Esophagus muscularis mucosa (tissue), 3 donors: ENCODE results near the gene ETV1.

Source experiments
- CTCF ChIP-seq, 3 experiments: fragments of 200-600 bp in 2 of 3; fragments of 450-650 bp in 1 of 3; sonication (generic) in 2 of 3; IDR thresholded peaks; one replicate each; pipeline ENCODE4 v1.5.1; 2017 to 2019; ENCODE audit warnings: antibody characterized with exemption in 3 of 3, mild to moderate bottlenecking in 2 of 3, moderate library complexity in 1 of 3
- POLR2AphosphoS5 ChIP-seq, 2 donors: sonication (generic); formaldehyde crosslinking; IDR thresholded peaks; one replicate each; pipeline ENCODE4 v1.6.1; 2017; ENCODE audit warnings: antibody characterized with exemption in 2 of 2

- TF ChIP-seq CTCF (IDR thresholded peaks at IDR 0.05) (no peak), POLR2AphosphoS5 (IDR thresholded peaks at IDR 0.05) (no peak)
Observed at GRCh38 chr7:13986208-13986607, 3.3 kb downstream of the ETV1 start.
